Measurements from ENCODE around the gene UCK2.

DNA sequence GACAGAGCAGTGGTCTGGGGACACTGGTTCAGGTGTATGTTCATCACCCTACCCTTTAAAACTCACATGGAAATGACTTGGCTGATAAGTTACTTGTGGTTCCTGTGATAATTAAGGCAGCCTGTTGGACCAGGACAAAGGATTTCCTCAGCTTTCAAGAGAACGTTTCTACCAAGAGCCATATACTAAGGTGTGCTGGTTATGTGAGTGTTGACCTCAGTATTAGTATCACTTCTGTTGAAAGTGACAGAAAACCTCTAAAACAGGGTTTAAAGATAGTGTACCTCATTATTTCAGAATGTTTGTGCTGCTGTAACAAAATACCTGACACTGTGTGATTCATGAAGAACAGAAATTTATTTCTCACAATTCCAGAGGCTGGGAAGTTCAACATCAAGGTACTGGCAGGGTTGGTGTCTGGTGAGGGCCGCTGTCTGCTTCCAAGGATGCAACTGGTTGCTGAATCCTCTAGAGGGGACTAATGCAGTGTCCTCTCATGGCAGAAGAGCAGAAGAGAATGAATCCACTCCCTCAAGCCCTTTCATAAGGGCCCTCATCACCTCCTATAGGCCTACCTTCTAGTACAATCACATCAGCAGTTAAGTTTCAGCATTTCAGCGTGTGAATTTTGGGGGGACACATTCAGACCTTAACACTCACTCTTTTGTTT lies 54.9 kb downstream of the UCK2 start:
- TF ChIP-seq, protein P1, sequence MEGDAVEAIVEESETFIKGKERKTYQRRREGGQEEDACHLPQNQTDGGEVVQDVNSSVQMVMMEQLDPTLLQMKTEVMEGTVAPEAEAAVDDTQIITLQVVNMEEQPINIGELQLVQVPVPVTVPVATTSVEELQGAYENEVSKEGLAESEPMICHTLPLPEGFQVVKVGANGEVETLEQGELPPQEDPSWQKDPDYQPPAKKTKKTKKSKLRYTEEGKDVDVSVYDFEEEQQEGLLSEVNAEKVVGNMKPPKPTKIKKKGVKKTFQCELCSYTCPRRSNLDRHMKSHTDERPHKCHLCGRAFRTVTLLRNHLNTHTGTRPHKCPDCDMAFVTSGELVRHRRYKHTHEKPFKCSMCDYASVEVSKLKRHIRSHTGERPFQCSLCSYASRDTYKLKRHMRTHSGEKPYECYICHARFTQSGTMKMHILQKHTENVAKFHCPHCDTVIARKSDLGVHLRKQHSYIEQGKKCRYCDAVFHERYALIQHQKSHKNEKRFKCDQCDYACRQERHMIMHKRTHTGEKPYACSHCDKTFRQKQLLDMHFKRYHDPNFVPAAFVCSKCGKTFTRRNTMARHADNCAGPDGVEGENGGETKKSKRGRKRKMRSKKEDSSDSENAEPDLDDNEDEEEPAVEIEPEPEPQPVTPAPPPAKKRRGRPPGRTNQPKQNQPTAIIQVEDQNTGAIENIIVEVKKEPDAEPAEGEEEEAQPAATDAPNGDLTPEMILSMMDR (IDR thresholded peaks at IDR 0.05): no peak
- TF ChIP-seq POLR2A (IDR thresholded peaks at IDR 0.05): no peak
